GM12891 (cell line): ENCODE results near the gene EIF4G3.

Experiments used
- POLR2A ChIP-seq: IDR thresholded peaks from 2 replicates; pipeline ENCODE4 v1.6.1; 2011; ENCODE audit warnings: low read depth, low read length, control low read depth
- POLR2AphosphoS5 ChIP-seq: IDR thresholded peaks from 2 replicates; pipeline ENCODE4 v1.6.1; 2011; ENCODE audit warnings: low read depth, low read length, control low read depth
- POU2F2 ChIP-seq: IDR thresholded peaks from 2 replicates; pipeline ENCODE4 v1.6.1; 2011; ENCODE audit warnings: low read depth, mild to moderate bottlenecking, control low read depth, low read length, moderate library complexity
- SPI1 ChIP-seq: IDR thresholded peaks from 2 replicates; pipeline ENCODE4 v1.6.1; 2011; ENCODE audit warnings: low read depth, low read length, control low read depth
- TAF1 ChIP-seq: IDR thresholded peaks from 2 replicates; pipeline ENCODE4 v1.6.1; 2011; ENCODE audit warnings: low read depth, low read length, control low read depth

DNA sequence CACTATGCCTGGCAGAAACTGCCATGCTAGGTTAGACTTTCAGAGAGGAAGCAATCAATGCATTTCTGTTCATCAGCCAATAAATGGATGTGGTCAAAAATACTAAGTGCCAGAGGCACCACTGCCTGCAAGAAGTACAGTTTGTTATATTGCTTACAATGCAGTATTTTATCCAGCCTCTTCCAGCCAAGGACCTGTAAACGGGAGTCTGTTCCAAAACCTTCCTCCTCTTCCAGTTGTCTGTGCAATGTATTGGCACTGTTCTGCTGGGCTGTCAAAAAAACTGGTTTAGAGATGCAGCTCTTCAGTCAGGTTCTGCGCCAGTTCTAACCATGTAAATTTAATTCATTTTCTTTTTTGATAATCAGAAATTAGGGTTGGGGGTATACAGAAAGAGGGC lies 175.7 kb downstream of the EIF4G3 start:
- TF ChIP-seq POLR2AphosphoS5 (no peak), TAF1 (no peak), POLR2A (no peak), SPI1 (no peak), POU2F2 (no peak)
